ENCODE data around the gene ONECUT1.

DNA sequence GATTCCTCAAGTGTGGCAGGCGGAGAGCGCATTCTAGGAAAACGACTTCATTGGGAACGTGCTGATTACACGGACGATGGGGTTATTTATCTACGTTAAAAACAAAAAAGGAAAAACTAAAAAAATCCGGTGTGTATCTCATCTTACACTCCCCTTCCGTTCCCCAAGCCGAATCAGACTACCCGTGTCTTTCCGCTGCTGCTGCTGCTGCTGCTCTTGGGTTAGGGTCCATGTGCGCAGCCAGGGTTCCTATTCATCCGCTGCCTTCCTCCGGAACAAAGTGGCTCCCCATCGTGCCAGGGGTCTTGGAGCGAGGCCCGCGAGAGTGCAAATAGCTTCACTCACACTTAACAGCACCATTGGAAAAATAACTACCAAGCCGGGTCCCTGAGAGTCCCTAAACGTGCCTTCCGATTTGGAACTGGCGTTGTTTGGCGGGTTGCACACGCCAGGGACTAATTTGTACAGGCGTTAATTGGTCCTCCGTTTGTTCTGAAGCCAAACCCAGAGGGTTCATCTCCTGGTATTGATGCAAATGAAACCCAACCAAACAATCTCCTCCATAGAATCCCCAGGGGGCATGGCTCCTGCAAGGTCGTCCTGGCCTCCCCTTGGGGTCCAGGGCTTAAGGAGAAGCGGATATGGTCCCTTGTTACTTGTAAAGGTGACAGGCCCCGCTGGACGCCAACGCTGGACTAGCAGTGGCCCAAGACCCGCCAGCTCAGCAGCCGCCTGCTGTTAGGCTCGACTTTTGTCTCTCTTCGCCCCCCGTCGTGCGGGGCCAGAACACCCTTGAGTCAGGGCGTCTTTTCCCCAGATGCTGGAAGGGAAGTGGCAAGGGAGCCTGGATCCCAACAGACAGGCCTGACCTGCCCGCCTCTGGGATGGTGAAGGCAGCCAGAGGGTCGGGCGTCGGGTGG is 11.0 kb upstream of the ONECUT1 start:
- TF ChIP-seq POLR2A (IDR thresholded peaks at IDR 0.05; ENCODE audit: low read depth, low read length): no peak
- no peak for TF ChIP-seq CHD4 (IDR thresholded peaks at IDR 0.05)
- TF ChIP-seq, protein P1, sequence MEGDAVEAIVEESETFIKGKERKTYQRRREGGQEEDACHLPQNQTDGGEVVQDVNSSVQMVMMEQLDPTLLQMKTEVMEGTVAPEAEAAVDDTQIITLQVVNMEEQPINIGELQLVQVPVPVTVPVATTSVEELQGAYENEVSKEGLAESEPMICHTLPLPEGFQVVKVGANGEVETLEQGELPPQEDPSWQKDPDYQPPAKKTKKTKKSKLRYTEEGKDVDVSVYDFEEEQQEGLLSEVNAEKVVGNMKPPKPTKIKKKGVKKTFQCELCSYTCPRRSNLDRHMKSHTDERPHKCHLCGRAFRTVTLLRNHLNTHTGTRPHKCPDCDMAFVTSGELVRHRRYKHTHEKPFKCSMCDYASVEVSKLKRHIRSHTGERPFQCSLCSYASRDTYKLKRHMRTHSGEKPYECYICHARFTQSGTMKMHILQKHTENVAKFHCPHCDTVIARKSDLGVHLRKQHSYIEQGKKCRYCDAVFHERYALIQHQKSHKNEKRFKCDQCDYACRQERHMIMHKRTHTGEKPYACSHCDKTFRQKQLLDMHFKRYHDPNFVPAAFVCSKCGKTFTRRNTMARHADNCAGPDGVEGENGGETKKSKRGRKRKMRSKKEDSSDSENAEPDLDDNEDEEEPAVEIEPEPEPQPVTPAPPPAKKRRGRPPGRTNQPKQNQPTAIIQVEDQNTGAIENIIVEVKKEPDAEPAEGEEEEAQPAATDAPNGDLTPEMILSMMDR (IDR thresholded peaks at IDR 0.05 in 2 of 3, conservative IDR thresholded peaks at IDR 0.05 in 1 of 3; ENCODE audit: control insufficient read depth in 2 of 3, extremely low read depth in 1 of 3, insufficient read depth in 1 of 3, low read depth in 3 of 3, low read length in 3 of 3): no peak
